HT1080 (cell line): ENCODE results near the gene NPAS3. TPM values are rescaled to one million over a fixed set of nuclear protein-coding genes. Genes with fewer than 3 reads are reported as not detected.

Source experiments
- DNase-seq: peaks from one replicate; pipeline ENCODE4 v3.0.0-alpha.2; 2015; ENCODE audit warnings: low read depth
- total RNA-seq: library from RNA; depleted of rRNA; stranded (reverse); fragments of >200 nt; shearing (Covaris generic); gene quantifications from 2 replicates; pipeline ENCODE4 v1.2.3, GENCODE V29; 2014

Gene NPAS3
- total RNA-seq, 1 experiment from 2014 or later = 0.18 TPM

DNA sequence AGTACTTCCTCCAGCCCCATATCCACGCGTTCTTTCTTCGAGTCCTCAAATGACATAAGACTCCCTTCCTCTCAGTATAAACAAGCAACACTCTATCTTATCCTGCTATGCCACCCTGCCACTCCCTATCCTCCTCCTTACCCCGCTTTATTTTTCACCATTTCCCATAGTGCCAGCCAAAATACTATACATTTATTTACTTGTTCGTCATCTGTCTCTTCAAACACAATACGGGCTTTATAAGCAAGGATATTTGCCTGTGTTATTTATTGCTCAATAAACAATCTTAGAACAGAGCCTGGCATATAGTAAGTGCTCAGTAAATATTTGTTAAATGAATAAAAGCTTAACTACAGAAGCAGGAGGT, 567.3 kb downstream of the NPAS3 start:
- no peak for DNase-seq

- no peak for DNase-seq
These were observed 569.7 kb downstream of the NPAS3 start for GRCh38 chr14:33508126-33509062.

DNA sequence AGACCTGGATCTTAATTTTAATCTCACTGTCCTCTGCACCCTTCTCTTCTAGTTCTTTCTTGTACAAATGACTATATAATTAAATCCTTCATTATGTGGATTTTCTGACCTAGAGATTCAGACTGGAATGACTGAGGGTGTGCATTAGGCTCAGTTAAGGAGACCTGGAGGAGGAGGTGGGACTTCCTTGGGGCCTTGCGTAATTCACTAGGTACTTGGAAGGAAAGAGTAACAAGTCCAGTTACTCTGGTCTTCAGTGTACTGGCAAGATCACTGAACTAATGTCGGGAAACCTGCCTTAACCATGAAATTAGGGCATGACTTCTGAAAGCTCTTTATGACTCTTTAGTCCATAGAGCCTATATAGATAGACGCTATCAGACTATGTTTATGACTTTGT, 570.8 kb downstream of the NPAS3 start:
- DNase-seq = no peak

GRCh38 chr14:33510063-33510481, 571.4 kb downstream of the NPAS3 start:
- peak; percentile 10 for DNase-seq

DNA sequence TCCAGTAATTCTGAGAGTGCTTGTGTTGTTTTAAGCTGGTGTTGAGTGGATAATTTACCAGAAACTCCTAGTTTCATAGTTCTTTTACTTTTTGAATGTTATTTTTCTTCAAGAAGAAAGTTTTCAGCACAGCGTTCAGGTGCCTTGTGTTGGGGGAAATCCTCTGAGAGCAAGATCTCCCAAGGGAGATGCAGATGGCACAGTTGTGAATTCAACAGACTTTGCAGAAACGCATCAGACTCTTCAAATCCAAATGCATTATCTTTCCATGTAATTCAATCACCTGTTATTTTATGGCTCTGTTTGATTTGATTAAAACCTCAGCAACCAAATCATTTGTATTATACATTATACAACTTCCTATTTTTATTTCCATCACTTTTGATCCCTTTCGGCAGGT, 572.3 kb downstream of the NPAS3 start:
- DNase-seq = no peak

DNA sequence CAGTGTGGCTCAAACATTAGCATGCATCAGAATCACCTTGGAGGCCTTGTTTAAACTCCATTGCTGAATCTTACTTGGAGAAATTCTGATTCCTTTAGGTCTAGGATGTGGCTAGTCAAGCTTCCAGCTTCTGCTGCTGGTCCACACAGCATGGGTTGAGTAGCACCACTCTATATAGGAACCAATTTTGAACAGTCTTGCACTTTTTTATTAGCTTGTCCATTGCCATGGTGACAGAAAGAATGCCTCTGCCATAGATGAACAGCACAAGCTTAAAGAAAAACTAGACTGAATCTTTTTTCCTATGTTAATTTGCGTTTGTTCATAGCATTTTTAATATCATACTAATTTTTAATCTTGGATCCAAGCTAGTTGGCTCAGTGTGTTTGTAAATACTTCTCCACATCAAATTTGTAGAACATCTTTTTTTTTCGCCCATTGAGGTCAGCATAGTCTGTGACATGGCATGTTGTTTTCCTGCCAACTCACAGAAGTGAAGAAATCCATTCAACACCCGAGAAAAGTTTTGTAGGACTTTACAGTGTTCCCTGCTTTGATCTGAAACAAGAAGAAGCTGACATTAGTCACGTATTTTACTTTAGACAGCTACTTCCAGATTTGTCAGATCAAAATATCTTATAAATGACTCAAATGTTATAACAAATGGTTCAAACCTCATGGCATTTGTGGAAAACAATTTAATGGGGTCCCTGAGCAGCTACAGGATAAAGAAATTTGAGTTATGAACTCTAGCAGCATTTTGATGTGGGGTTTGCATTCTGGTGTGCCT, 573.4 kb downstream of the NPAS3 start:
- DNase-seq = peak; percentile 7

DNA sequence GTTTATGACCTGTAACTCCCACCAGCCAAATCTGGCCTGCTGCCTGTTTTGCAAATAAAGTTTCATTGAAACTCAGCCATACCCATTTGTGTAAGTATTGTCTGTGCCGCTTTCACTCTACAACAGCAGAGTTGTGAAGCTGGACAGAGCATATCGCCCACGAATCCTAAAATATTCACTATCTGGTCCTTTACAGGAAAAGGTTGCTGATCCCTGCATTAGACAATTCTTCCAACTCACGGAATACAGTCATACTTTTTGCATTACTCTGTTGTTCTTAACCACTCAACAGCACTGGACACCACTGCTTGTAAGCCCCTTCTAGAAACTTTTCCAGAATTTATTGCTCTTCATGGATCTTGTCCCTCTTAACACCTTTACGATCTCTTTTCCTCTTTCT, 576.8 kb downstream of the NPAS3 start:
- no peak for DNase-seq

DNA sequence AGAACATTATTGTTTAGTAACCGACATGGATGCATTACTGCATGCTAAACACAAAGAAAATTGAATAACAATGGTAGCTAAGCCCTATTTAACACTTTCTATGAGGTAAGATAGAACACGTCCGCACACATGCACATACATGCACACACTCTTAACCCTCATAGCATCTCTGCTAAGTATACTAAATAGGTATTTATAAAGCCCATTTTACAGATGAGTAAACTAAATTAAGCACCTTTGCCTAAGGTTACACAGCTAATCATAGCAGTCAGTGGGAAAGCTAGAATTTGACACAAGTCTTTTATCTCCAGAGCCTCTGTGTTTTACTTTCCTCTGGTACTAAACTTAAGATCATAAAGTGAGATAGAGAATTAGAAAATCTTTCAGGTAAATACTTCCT, 577.2 kb downstream of the NPAS3 start:
- no peak for DNase-seq

DNA sequence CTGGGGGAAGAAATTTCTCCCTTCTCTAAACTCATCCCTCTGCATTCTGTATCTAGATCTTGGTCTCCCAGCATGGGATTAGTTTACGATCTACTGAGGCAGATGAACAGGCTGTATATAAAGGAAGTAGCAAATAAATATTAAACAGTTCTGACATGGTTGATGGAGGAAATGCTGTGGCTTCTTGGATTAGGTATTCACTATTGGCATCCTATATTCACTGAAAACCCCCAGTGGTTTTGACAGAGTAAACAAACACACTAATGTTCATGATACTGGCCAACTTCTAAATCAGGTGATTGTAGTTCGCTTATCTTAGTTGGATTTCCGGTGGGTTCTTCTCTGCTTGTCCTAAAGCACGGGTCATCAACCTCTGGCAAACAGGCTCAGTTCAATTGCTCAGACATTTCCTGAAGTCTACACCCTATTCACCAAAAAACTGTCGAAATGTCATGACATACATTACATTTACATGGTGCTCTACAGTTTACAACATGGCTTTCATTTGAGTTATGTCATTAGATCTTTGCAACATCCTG, 578.3 kb downstream of the NPAS3 start:
- DNase-seq = peak; percentile 11

GRCh38 chr14:33521192-33521591, 582.5 kb downstream of the NPAS3 start:
- DNase-seq = no peak

DNA sequence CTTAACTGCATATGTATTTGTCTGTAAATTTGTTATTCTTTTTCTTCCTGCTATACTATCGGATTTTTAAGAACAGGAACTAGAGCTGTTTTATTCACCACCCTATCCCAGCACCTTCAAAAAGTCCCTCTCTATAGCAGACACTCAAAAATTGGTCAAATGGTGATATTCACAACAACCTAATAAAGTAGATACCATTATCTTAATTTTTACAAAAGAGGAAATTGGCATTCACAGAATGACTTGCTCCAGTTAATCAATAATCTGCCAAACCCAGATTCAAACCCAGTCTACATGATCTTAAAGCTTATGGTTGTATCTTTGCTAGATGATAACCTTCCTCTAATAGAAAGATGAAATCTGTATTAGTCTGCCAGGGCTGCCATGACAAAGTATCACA, 585.6 kb downstream of the NPAS3 start:
- no peak for DNase-seq

DNA sequence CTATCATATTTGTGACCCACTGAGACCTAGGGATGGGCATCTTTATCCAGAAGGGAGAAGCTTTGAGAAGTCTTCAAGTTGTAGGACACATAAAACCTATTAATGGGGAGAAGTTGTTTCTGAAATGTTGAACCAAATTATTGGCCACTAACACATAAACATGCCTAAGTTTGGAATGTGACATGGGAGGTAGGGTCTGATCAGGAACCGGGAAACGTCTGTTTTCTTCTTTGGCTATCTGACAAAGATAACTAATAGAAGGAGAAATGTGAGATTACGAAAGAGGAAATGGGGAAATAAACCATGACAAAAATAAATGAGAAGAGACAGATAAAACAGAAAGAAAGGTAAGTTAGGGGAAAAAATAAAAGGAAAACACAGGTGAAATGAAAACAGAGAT, 586.9 kb downstream of the NPAS3 start:
- DNase-seq = no peak

DNA sequence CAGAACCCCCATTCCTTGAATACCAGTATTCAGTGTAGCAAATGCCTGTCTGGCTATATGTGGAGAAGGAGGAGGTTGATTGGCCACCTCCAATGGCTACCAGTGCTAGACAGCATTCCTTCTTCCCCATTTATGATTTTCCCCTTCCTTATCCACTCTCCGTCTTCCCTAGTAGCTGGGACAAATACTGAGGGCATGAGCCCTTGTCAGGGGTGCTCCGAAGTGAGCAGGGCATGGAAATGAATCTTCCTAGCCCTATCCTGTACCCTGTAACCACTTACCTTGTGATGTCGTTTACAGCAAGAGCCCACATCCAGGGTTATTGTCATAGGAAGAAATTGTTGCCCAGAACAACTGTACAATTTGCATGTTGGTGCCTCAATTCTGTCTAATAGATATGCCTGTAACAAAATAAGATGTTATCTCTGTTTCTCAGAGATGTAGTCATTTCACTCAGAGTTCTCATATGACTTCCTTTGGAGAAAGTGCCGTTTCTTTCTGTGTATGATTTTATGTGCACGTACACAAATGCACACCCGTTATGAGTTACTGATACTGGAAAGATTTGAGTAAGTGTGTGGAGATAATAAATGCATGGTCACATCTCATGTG, 588.5 kb downstream of the NPAS3 start:
- DNase-seq = no peak

- no peak for DNase-seq
These were observed 590.0 kb downstream of the NPAS3 start for GRCh38 chr14:33528655-33529054.

GRCh38 chr14:33529787-33530757, 591.4 kb downstream of the NPAS3 start:
- DNase-seq = no peak

- DNase-seq = no peak
These were observed 593.9 kb downstream of the NPAS3 start for GRCh38 chr14:33532553-33532952.

- no peak for DNase-seq
These were observed 595.4 kb downstream of the NPAS3 start for GRCh38 chr14:33534104-33534503.

- DNase-seq = no peak
These were observed 596.0 kb downstream of the NPAS3 start for GRCh38 chr14:33534632-33535031.

DNA sequence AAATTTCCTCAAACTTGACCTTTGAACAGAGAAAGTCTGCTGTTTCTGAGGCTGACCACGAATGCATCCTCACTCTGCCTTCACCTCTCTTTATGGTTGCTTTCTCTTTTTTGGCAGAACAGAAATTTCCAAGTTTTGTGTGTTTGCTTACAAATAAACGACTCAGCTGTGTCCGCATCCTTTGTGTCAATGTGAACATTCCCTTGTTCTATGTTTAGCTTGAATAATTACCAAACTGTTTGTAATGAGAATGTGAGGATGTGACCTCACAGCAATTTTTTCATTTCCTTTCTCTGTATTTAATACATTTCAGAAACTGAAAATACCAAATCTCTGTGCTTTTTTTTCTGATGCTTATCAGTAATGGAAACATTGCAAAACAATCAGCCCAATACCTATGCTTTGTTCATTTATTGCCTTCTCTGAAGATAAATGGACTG, 601.3 kb downstream of the NPAS3 start:
- no peak for DNase-seq

GRCh38 chr14:33541171-33541570, 602.5 kb downstream of the NPAS3 start:
- DNase-seq = no peak
